Measurements from ENCODE around the gene CAMTA1. TPM values are rescaled to one million over a fixed set of nuclear protein-coding genes. Genes with fewer than 3 reads are reported as not detected.

The CAMTA1 gene
- polyA plus RNA-seq, 1 donor (not counting 4 experiments of a cell fraction or from before 2014, with no cell fraction given): 51.4 TPM

- dilution Hi-C loops (cut with MboI; ENCODE audit: extremely low pct_ligation_motif_present, low sequenced_read_pairs): no loop called here
- DNase-seq (ENCODE audit: low read depth, low spot score) (no peak), FAIRE-seq (no peak)
- Histone ChIP-seq H3K79me2 (ENCODE audit: control insufficient read depth, insufficient read depth, low read length) (no peaks in the 10 kb centered on the region), H3K27me3 (ENCODE audit: control insufficient read depth, extremely low read depth, insufficient read depth, low read length) (peaks cover 6% of the 10 kb centered on the region), H3K9me1 (ENCODE audit: control insufficient read depth, extremely low read depth, insufficient read depth, low read length) (no peaks in the 10 kb centered on the region), H3K4me2 (ENCODE audit: control insufficient read depth, extremely low read depth, insufficient read depth, low read depth, low read length) (no peak overlapping the region), H4K20me1 (ENCODE audit: control insufficient read depth, extremely low read depth, insufficient read depth, low read length) (no peaks in the 10 kb centered on the region), H3K27ac (ENCODE audit: control insufficient read depth, insufficient read depth, low read length) (no peak overlapping the region), H3K4me1 (ENCODE audit: control insufficient read depth, extremely low read depth, insufficient read depth, low read length) (no peaks in the 10 kb centered on the region), H3K9ac (ENCODE audit: control insufficient read depth, extremely low read depth, insufficient read depth, low read length) (no peak overlapping the region), H3K36me3 (ENCODE audit: control insufficient read depth in 2 of 2, extremely low read depth in 1 of 2, insufficient read depth in 2 of 2, low read length in 2 of 2) (no peaks in the 10 kb centered on the region), H3K4me3 (ENCODE audit: control insufficient read depth in 2 of 3, extremely low read depth in 1 of 3, insufficient read depth in 2 of 3, low read depth in 1 of 3, low read length in 3 of 3) (no peak overlapping the region), H2AFZ (ENCODE audit: control insufficient read depth, low read length) (no peak overlapping the region), H3K9me3 (ENCODE audit: control insufficient read depth, low read depth, low read length) (no peaks in the 10 kb centered on the region)
- TF ChIP-seq, protein P1, sequence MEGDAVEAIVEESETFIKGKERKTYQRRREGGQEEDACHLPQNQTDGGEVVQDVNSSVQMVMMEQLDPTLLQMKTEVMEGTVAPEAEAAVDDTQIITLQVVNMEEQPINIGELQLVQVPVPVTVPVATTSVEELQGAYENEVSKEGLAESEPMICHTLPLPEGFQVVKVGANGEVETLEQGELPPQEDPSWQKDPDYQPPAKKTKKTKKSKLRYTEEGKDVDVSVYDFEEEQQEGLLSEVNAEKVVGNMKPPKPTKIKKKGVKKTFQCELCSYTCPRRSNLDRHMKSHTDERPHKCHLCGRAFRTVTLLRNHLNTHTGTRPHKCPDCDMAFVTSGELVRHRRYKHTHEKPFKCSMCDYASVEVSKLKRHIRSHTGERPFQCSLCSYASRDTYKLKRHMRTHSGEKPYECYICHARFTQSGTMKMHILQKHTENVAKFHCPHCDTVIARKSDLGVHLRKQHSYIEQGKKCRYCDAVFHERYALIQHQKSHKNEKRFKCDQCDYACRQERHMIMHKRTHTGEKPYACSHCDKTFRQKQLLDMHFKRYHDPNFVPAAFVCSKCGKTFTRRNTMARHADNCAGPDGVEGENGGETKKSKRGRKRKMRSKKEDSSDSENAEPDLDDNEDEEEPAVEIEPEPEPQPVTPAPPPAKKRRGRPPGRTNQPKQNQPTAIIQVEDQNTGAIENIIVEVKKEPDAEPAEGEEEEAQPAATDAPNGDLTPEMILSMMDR (optimal IDR thresholded peaks at IDR 0.05 in 1 of 3, IDR thresholded peaks at IDR 0.05 in 1 of 3, conservative IDR thresholded peaks at IDR 0.05 in 1 of 3; ENCODE audit: extremely low read depth in 1 of 3, insufficient read depth in 2 of 3, low read length in 3 of 3): no peak
- no peak for TF ChIP-seq EZH2 (IDR thresholded peaks at IDR 0.05; ENCODE audit: low read length)
These were observed 423.5 kb downstream of the CAMTA1 start for GRCh38 chr1:7208647-7209180.

DNA sequence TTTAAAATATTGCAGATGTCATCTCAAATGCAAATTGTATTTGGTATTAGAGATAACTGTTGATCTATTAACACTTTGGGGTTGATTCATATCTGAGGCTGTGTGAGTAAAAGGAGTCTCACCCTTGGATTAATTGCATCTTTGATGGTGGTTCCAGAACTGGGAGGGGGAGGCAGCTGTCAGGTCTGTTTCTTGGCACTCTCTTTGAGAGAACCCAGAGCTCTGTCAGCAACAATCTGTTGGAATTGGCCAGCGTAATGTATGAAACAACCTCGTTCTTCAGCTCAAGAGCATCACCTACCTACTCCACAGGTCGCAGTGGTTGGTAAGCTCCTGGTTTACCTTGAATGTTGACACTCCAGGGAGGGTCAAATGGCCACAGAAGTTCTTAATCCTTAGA, 424.1 kb downstream of the CAMTA1 start:
- peaks cover 6% of the 10 kb centered on the region for H3K27me3 ChIP-seq (ENCODE audit: control insufficient read depth, extremely low read depth, insufficient read depth, low read length)
- no peak for FAIRE-seq
- dilution Hi-C loops (cut with MboI; ENCODE audit: extremely low pct_ligation_motif_present, low sequenced_read_pairs): no loop called here

More for the DNA sequence above, 424.1 kb downstream of the CAMTA1 start:
- H3K4me3 ChIP-seq (ENCODE audit: control insufficient read depth in 2 of 3, extremely low read depth in 1 of 3, insufficient read depth in 2 of 3, low read depth in 1 of 3, low read length in 3 of 3): no peak overlapping the region
- no peak for TF ChIP-seq EZH2 (IDR thresholded peaks at IDR 0.05; ENCODE audit: low read length)
- TF ChIP-seq, protein P1 (optimal IDR thresholded peaks at IDR 0.05 in 1 of 3, IDR thresholded peaks at IDR 0.05 in 1 of 3, conservative IDR thresholded peaks at IDR 0.05 in 1 of 3; ENCODE audit: extremely low read depth in 1 of 3, insufficient read depth in 2 of 3, low read length in 3 of 3): no peak
- no peak overlapping the region for H2AFZ ChIP-seq (ENCODE audit: control insufficient read depth, low read length)
- H3K9me3 ChIP-seq (ENCODE audit: control insufficient read depth, low read depth, low read length): no peaks in the 10 kb centered on the region
- H3K36me3 ChIP-seq (ENCODE audit: control insufficient read depth in 2 of 2, extremely low read depth in 1 of 2, insufficient read depth in 2 of 2, low read length in 2 of 2): no peaks in the 10 kb centered on the region
- no peaks in the 10 kb centered on the region for H3K4me1 ChIP-seq (ENCODE audit: control insufficient read depth, extremely low read depth, insufficient read depth, low read length)
- no peak overlapping the region for H3K4me2 ChIP-seq (ENCODE audit: control insufficient read depth, extremely low read depth, insufficient read depth, low read depth, low read length)
- H3K27ac ChIP-seq (ENCODE audit: control insufficient read depth, insufficient read depth, low read length): no peak overlapping the region
- no peak overlapping the region for H3K9ac ChIP-seq (ENCODE audit: control insufficient read depth, extremely low read depth, insufficient read depth, low read length)
- no peaks in the 10 kb centered on the region for H3K9me1 ChIP-seq (ENCODE audit: control insufficient read depth, extremely low read depth, insufficient read depth, low read length)
- DNase-seq (ENCODE audit: low read depth, low spot score): no peak
- H3K79me2 ChIP-seq (ENCODE audit: control insufficient read depth, insufficient read depth, low read length): no peaks in the 10 kb centered on the region
- H4K20me1 ChIP-seq (ENCODE audit: control insufficient read depth, extremely low read depth, insufficient read depth, low read length): no peaks in the 10 kb centered on the region

Data from keratinocyte (primary cell).